Erythroblast (primary cell): ENCODE results near the gene EXOC3.

Experiments used
- GATA1 ChIP-seq: IDR thresholded peaks from 2 replicates; pipeline ENCODE4 v1.6.1; 2011; ENCODE audit warnings: low read depth, mild to moderate bottlenecking, control low read depth, low read length, moderate library complexity
- POLR2A ChIP-seq: IDR thresholded peaks from 2 replicates; pipeline ENCODE4 v1.6.1; 2011; ENCODE audit warnings: mild to moderate bottlenecking, low read length

GRCh38 chr5:488744-489688 lies 46.0 kb downstream of the EXOC3 start:
- TF ChIP-seq POLR2A (no peak), GATA1 (no peak)
